HEK293 (cell line): ENCODE measurements around the gene TCAF1.

Experiments used
- CTCF ChIA-PET: fragments of 350-600 bp; formaldehyde crosslinking; extraction: SDS; loops from one replicate; lab custom pipeline; 2021; ENCODE audit warnings: antibody characterized with exemption; lab: Yijun Ruan, JAX
- POLR2A ChIA-PET: fragments of 300-600 bp; formaldehyde crosslinking; extraction: SDS; loops from one replicate; lab custom pipeline; 2020; ENCODE audit warnings: antibody characterized with exemption, inconsistent platforms; lab: Yijun Ruan, JAX
- H3K27ac ChIP-seq: fragments of 200-500 bp; sonication (Bioruptor generic); 2 replicates; pipeline ENCODE4 v1.5.1; 2014; ENCODE audit warnings: low read depth, low read length, control low read depth, inconsistent platforms; ENCODE audit errors: extremely low read depth
- H3K36me3 ChIP-seq, 2 experiments: fragments of 200-500 bp in 1 of 2; sonication (Bioruptor generic) in 1 of 2; 1 replicate in 1 of 2; 2 replicates in 1 of 2; pipeline ENCODE4 v1.5.1; 2014 to 2017; ENCODE audit warnings: inconsistent platforms in 2 of 2, low read length in 2 of 2; ENCODE audit not compliant: control insufficient read depth in 2 of 2, insufficient read depth in 1 of 2
- H3K4me1 ChIP-seq: fragments of 200-500 bp; sonication (Bioruptor generic); 2 replicates; pipeline ENCODE4 v1.5.1; 2014; ENCODE audit warnings: mild to moderate bottlenecking, low read length, inconsistent platforms; ENCODE audit not compliant: control insufficient read depth, insufficient read depth
- H3K4me3 ChIP-seq: 2 replicates; pipeline ENCODE4 v1.5.1; 2011; ENCODE audit warnings: low read depth, mild to moderate bottlenecking, control low read depth, low read length, moderate library complexity
- H3K9me3 ChIP-seq: fragments of 200-500 bp; sonication (Bioruptor generic); 2 replicates; pipeline ENCODE4 v1.5.1; 2014; ENCODE audit warnings: low read depth, low read length, inconsistent platforms; ENCODE audit not compliant: control insufficient read depth, insufficient read depth
- BCL11A ChIP-seq: fragments of 450-650 bp; formaldehyde crosslinking; IDR thresholded peaks from 2 replicates; pipeline ENCODE4 v1.5.1; 2016; ENCODE audit warnings: low read depth, missing biosample characterization, missing genetic modification characterization
- GFI1B ChIP-seq: fragments of 450-650 bp; formaldehyde crosslinking; IDR thresholded peaks from 2 replicates; pipeline ENCODE4 v1.5.1; 2016; ENCODE audit warnings: missing biosample characterization, missing genetic modification characterization
- MEIS1 ChIP-seq: sonication (generic); formaldehyde crosslinking; IDR thresholded peaks from 2 replicates; pipeline ENCODE4 v1.8.1; 2022; ENCODE audit warnings: missing genetic modification reagents, mild to moderate bottlenecking, borderline replicate concordance
- TCF7L2 ChIP-seq: IDR thresholded peaks from 2 replicates; pipeline ENCODE4 v1.6.1; 2011; ENCODE audit warnings: low read depth, mild to moderate bottlenecking, inconsistent platforms, low read length, moderate library complexity, borderline replicate concordance
- YY1 ChIP-seq: fragments of 450-650 bp; formaldehyde crosslinking; IDR thresholded peaks from 2 replicates; pipeline ENCODE4 v1.5.1; 2018; ENCODE audit warnings: missing biosample characterization, missing genetic modification characterization
- ZFP37 ChIP-seq: fragments of 450-650 bp; formaldehyde crosslinking; IDR thresholded peaks from 2 replicates; pipeline ENCODE4 v1.5.1; 2016; ENCODE audit warnings: missing biosample characterization, missing genetic modification characterization
- ZIC2 ChIP-seq: fragments of 450-650 bp; formaldehyde crosslinking; IDR thresholded peaks from 2 replicates; pipeline ENCODE4 v1.5.1; 2016; ENCODE audit warnings: missing biosample characterization, missing genetic modification characterization
- ZNF23 ChIP-seq: fragments of 450-650 bp; formaldehyde crosslinking; IDR thresholded peaks from 2 replicates; pipeline ENCODE4 v1.5.1; 2016; ENCODE audit warnings: missing biosample characterization, missing genetic modification characterization, borderline replicate concordance
- ZNF24 ChIP-seq: fragments of 450-650 bp; formaldehyde crosslinking; IDR thresholded peaks from 2 replicates; pipeline ENCODE4 v1.5.1; 2016; ENCODE audit warnings: missing biosample characterization, missing genetic modification characterization
- ZNF266 ChIP-seq: fragments of 450-650 bp; formaldehyde crosslinking; IDR thresholded peaks from 2 replicates; pipeline ENCODE4 v1.5.1; 2016; ENCODE audit warnings: missing biosample characterization, missing genetic modification characterization, low read depth
- ZNF292 ChIP-seq: fragments of 450-650 bp; formaldehyde crosslinking; IDR thresholded peaks from 2 replicates; pipeline ENCODE4 v1.5.1; 2016; ENCODE audit warnings: low read depth, missing biosample characterization, missing genetic modification characterization, borderline replicate concordance
- ZNF416 ChIP-seq: fragments of 450-650 bp; formaldehyde crosslinking; IDR thresholded peaks from 2 replicates; pipeline ENCODE4 v1.5.1; 2016; ENCODE audit warnings: missing biosample characterization, missing genetic modification characterization
- ZNF426 ChIP-seq: fragments of 450-650 bp; formaldehyde crosslinking; IDR thresholded peaks from 2 replicates; pipeline ENCODE4 v1.5.1; 2017; ENCODE audit warnings: missing biosample characterization, missing genetic modification characterization, mild to moderate bottlenecking, inconsistent platforms, moderate library complexity
- ZNF529 ChIP-seq: fragments of 450-650 bp; formaldehyde crosslinking; IDR thresholded peaks from 2 replicates; pipeline ENCODE4 v1.5.1; 2017; ENCODE audit warnings: missing genetic modification characterization, missing biosample characterization; ENCODE audit not compliant: insufficient replicate concordance
- ZNF549 ChIP-seq: fragments of 450-650 bp; IDR thresholded peaks from 2 replicates; pipeline ENCODE4 v1.5.1; 2018; ENCODE audit warnings: missing biosample characterization, missing genetic modification characterization, mild to moderate bottlenecking, inconsistent platforms, moderate library complexity
- ZNF561 ChIP-seq: fragments of 450-650 bp; IDR thresholded peaks from 2 replicates; pipeline ENCODE4 v1.5.1; 2018; ENCODE audit warnings: missing biosample characterization, missing genetic modification characterization, borderline replicate concordance
- ZNF654 ChIP-seq: fragments of 450-650 bp; formaldehyde crosslinking; IDR thresholded peaks from 2 replicates; pipeline ENCODE4 v1.5.1; 2016; ENCODE audit warnings: low read depth, missing biosample characterization, missing genetic modification characterization
- ZNF837 ChIP-seq: fragments of 450-650 bp; formaldehyde crosslinking; IDR thresholded peaks from 2 replicates; pipeline ENCODE4 v1.5.1; 2016; ENCODE audit warnings: missing biosample characterization, missing genetic modification characterization
- TF ChIP-seq, protein P1 (sequence below): fragments of 450-650 bp; formaldehyde crosslinking; IDR thresholded peaks from 2 replicates; pipeline ENCODE4 v1.5.1; 2016; ENCODE audit warnings: missing biosample characterization, missing genetic modification characterization
- TF ChIP-seq, protein P2 (sequence below): fragments of 450-650 bp; formaldehyde crosslinking; conservative IDR thresholded peaks from 2 replicates; pipeline ENCODE4 v1.5.1; 2016; ENCODE audit warnings: low read depth, missing biosample characterization, missing genetic modification characterization
- TF ChIP-seq, protein P3 (sequence below): fragments of 450-650 bp; formaldehyde crosslinking; IDR thresholded peaks from 2 replicates; pipeline ENCODE4 v1.5.1; 2016; ENCODE audit warnings: missing biosample characterization, missing genetic modification characterization

TCAF1 gene

DNA sequence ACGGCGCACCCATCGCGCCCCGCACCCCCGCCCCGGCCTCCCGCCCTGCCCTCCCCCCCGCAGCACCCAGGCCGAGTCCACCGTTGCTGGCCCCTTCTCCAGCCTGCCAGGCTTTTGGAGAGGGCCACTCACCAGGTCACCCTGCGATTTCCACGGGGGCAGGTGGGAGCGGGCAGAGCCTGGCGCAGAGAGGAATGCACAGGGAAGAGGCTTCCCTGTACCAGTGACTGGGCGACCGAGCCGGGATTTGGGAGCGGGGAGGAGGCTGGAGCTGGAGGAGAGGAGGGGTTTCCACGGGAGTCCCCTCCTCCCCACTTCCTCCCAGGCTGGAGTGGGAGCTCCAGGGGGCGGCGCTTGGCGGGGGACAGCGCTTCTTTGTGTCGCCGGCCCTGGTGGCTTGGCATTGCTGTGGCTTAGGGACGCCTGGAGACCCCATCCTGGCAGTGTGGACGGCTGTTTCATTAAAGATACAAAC, 19.3 kb downstream of the TCAF1 start (continued):
- TF ChIP-seq, protein P1, sequence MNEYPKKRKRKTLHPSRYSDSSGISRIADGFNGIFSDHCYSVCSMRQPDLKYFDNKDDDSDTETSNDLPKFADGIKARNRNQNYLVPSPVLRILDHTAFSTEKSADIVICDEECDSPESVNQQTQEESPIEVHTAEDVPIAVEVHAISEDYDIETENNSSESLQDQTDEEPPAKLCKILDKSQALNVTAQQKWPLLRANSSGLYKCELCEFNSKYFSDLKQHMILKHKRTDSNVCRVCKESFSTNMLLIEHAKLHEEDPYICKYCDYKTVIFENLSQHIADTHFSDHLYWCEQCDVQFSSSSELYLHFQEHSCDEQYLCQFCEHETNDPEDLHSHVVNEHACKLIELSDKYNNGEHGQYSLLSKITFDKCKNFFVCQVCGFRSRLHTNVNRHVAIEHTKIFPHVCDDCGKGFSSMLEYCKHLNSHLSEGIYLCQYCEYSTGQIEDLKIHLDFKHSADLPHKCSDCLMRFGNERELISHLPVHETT (tag by site-specific recombination): no peak
- TF ChIP-seq ZNF266 (tag by site-specific recombination): no peak

DNA sequence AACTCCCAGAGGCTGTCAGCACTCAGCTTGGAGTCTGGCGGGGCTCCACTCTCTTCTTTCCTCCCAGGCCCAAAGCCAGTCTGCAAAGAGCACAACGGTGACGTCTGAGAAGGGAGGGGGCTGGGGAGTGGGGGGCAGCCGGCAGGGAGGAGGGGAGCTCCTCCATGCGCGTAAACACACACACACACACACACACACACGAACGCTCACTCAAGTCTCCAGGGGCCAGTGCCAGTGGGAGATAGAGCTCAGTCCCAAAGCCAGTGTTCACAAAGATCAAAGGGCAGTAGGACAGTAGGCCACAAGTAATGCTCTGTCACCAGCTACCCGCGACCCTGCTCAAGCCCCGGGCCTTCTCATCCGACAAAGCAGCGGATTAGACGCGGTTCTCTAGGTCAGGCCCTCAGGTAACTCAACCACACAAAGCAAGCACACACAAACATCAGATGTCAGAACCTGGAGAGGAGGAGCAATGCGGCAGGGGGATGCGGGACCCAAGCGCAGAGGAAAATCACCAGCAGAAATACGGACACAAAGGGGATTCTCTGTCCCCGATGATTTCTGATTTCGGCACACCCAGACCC, 19.9 kb downstream of the TCAF1 start:
- TF ChIP-seq ZNF24 (tag by site-specific recombination) (no peak), ZFP37 (tag by site-specific recombination) (no peak), TCF7L2 (0 out of 2 replicates have a peak, but pooled peaks have one; percentile 16), ZNF426 (tag by site-specific recombination) (no peak)
- peak overlapping the region; percentile 20; the same call in 1 of the 2 replicates for H3K27ac ChIP-seq
- H3K4me3 ChIP-seq: peak overlapping the region; percentile 63
- H3K9me3 ChIP-seq: no peaks in the 10 kb centered on the region
- POLR2A ChIA-PET: interaction anchor here (1.0 to 1.5 kb wide), 2 partner anchors 15 to 20 kb away, joined by 3 to 21 read pairs; partner anchors contain the start of gene TCAF1
- CTCF ChIA-PET: no interaction called here
- no peaks in the 10 kb centered on the region for H3K4me1 ChIP-seq
- H3K36me3 ChIP-seq: peaks cover 0 to 14% of the 10 kb centered on the region in 2 experiments; a peak in 1 of 3 replicates

DNA sequence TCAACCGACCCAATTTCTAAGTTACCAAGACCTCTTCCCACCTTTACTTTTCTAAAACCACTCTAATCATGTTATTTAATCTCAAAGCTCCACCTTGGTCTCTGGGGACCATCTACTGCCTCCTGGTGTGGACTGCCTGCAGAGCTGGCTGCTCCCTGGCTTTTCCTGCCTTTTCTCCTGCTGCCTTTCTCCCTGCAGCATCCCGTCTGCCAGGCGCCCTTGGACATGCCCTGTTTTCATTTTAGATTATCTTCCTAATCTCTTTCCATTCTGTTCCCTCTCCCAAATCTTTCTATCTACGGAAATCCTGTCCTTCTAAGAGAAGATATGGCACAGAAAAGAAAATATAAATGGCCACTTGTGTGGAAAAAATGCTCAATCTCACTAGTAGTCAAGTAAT, 23.1 kb downstream of the TCAF1 start:
- 0 out of 2 replicates have a peak, but pooled peaks have one; percentile 12 for TF ChIP-seq ZIC2 (tag by site-specific recombination)
- no peak for TF ChIP-seq ZNF549
- TF ChIP-seq, all 188 proteins: peak for 1
- Histone ChIP-seq H3K4me3 (no peak overlapping the region), H3K4me1 (no peaks in the 10 kb centered on the region), H3K27ac (no peak overlapping the region), H3K9me3 (no peaks in the 10 kb centered on the region), H3K36me3 (peaks cover 0 to 36% of the 10 kb centered on the region in 2 experiments; a peak in 1 of 3 replicates)
- CTCF ChIA-PET: interaction anchor here (0.5 kb wide), 1 partner anchor 1803 kb away, joined by 3 read pairs; no protein-coding TSS in a partner anchor
- POLR2A ChIA-PET: no interaction called here

DNA sequence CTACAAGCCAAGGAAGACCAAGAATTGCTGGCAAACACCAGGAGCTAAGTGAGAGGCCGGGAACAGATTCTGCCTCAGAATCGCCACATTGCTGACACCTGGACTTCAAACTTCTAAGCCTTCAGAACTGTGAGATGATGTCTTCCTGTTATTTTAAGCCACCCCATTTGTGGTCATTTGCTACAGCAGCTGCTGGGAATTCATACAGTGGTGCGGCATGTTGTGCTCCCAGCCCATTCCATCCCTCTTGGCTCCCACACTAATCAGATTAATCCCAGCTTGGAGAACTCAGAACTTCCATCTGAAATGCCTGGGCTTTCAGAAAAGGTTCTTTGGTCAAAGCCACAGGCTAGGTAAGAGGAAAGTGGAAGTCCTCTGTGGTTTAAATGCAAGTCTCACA, 24.9 kb downstream of the TCAF1 start:
- H3K27ac ChIP-seq: no peak overlapping the region
- H3K9me3 ChIP-seq: no peaks in the 10 kb centered on the region
- no peak overlapping the region for H3K4me3 ChIP-seq
- TF ChIP-seq ZNF837 (tag by site-specific recombination) (no peak), GFI1B (tag by site-specific recombination) (no peak), ZNF416 (no peak), BCL11A (no peak), ZNF292 (tag by site-specific recombination) (no peak), ZNF561 (no peak), YY1 (tag by site-specific recombination) (no peak), ZNF529 (tag by site-specific recombination) (no peak), MEIS1 (CRISPR knock-in tag) (no peak), ZNF23 (no peak), ZNF654 (tag by site-specific recombination) (no peak)
- TF ChIP-seq, protein P2, sequence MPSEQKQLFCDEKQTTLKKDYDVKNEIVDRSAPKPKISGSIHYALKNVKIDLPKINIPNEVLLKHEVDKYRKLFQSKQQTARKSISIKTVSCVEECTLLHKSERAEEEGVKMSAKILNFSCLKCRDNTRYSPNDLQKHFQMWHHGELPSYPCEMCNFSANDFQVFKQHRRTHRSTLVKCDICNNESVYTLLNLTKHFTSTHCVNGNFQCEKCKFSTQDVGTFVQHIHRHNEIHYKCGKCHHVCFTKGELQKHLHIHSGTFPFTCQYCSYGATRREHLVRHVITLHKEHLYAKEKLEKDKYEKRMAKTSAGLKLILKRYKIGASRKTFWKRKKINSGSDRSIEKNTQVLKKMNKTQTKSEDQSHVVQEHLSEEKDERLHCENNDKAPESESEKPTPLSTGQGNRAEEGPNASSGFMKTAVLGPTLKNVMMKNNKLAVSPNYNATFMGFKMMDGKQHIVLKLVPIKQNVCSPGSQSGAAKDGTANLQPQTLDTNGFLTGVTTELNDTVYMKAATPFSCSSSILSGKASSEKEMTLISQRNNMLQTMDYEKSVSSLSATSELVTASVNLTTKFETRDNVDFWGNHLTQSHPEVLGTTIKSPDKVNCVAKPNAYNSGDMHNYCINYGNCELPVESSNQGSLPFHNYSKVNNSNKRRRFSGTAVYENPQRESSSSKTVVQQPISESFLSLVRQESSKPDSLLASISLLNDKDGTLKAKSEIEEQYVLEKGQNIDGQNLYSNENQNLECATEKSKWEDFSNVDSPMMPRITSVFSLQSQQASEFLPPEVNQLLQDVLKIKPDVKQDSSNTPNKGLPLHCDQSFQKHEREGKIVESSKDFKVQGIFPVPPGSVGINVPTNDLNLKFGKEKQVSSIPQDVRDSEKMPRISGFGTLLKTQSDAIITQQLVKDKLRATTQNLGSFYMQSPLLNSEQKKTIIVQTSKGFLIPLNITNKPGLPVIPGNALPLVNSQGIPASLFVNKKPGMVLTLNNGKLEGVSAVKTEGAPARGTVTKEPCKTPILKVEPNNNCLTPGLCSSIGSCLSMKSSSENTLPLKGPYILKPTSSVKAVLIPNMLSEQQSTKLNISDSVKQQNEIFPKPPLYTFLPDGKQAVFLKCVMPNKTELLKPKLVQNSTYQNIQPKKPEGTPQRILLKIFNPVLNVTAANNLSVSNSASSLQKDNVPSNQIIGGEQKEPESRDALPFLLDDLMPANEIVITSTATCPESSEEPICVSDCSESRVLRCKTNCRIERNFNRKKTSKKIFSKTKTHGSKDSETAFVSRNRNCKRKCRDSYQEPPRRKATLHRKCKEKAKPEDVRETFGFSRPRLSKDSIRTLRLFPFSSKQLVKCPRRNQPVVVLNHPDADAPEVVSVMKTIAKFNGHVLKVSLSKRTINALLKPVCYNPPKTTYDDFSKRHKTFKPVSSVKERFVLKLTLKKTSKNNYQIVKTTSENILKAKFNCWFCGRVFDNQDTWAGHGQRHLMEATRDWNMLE: no peak
- TF ChIP-seq, protein P3, sequence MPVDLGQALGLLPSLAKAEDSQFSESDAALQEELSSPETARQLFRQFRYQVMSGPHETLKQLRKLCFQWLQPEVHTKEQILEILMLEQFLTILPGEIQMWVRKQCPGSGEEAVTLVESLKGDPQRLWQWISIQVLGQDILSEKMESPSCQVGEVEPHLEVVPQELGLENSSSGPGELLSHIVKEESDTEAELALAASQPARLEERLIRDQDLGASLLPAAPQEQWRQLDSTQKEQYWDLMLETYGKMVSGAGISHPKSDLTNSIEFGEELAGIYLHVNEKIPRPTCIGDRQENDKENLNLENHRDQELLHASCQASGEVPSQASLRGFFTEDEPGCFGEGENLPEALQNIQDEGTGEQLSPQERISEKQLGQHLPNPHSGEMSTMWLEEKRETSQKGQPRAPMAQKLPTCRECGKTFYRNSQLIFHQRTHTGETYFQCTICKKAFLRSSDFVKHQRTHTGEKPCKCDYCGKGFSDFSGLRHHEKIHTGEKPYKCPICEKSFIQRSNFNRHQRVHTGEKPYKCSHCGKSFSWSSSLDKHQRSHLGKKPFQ: no peak
- CTCF ChIA-PET: interaction anchor here (0.6 kb wide), 1 partner anchor 251 kb away, joined by 4 read pairs; no protein-coding TSS in a partner anchor
- H3K4me1 ChIP-seq: no peaks in the 10 kb centered on the region
- peaks cover 0 to 33% of the 10 kb centered on the region in 2 experiments; a peak in 1 of 3 replicates for H3K36me3 ChIP-seq
- POLR2A ChIA-PET: no interaction called here
